OCI-LY1 (cell line): ENCODE results near the gene STAT4.

ENCODE experiments used
- H2AFZ ChIP-seq: fragments of 200-600 bp; sonication (generic), shearing (Covaris generic); 2 replicates; pipeline ENCODE4 v1.6.0; 2014; ENCODE audit warnings: antibody characterized with exemption, mild to moderate bottlenecking, low read length
- H3F3A ChIP-seq: fragments of 200-600 bp; sonication (generic), shearing (Covaris generic); 2 replicates; pipeline ENCODE4 v1.6.0; 2014; ENCODE audit warnings: mild to moderate bottlenecking, antibody characterized with exemption, low read length, moderate library complexity; ENCODE audit not compliant: insufficient read depth
- H3K27ac ChIP-seq: fragments of 200-600 bp; sonication (generic); 2 replicates; pipeline ENCODE4 v1.5.1; 2014; ENCODE audit warnings: low read length, mixed run types, mild to moderate bottlenecking, low read depth; ENCODE audit not compliant: poor library complexity, severe bottlenecking
- H3K27me3 ChIP-seq: fragments of 200-600 bp; sonication (generic); 2 replicates; pipeline ENCODE4 v1.6.0; 2014; ENCODE audit warnings: antibody characterized with exemption, mild to moderate bottlenecking, low read length, moderate library complexity; ENCODE audit not compliant: insufficient read depth
- H3K36me3 ChIP-seq: fragments of 200-600 bp; sonication (generic); 2 replicates; pipeline ENCODE4 v1.6.1; 2014; ENCODE audit warnings: mild to moderate bottlenecking, antibody characterized with exemption, low read length, moderate library complexity, mixed read lengths; ENCODE audit not compliant: insufficient read depth
- H3K4me1 ChIP-seq: fragments of 200-600 bp; sonication (generic); 2 replicates; pipeline ENCODE4 v1.5.1; 2014; ENCODE audit warnings: mild to moderate bottlenecking, low read length, moderate library complexity; ENCODE audit not compliant: insufficient read depth, severe bottlenecking
- H3K4me2 ChIP-seq: fragments of 200-600 bp; sonication (generic), shearing (Covaris generic); 2 replicates; pipeline ENCODE4 v1.6.1; 2014; ENCODE audit warnings: low read length
- H3K4me3 ChIP-seq: fragments of 200-600 bp; sonication (generic); 2 replicates; pipeline ENCODE4 v1.5.1; 2014; ENCODE audit warnings: low read length, low read depth, mild to moderate bottlenecking, mixed read lengths; ENCODE audit not compliant: poor library complexity, severe bottlenecking
- H3K79me2 ChIP-seq: fragments of 200-600 bp; shearing (Covaris generic); 2 replicates; pipeline ENCODE4 v1.6.1; 2016; ENCODE audit warnings: mixed run types, low read length, mixed read lengths; ENCODE audit not compliant: insufficient read depth
- H3K9ac ChIP-seq: fragments of 200-600 bp; sonication (generic), shearing (Covaris generic); 2 replicates; pipeline ENCODE4 v1.6.1; 2014; ENCODE audit warnings: mild to moderate bottlenecking, low read length, mixed read lengths
- H3K9me2 ChIP-seq: fragments of 200-600 bp; sonication (generic), shearing (Covaris generic); 2 replicates; pipeline ENCODE4 v1.6.1; 2014; ENCODE audit warnings: low read depth, mild to moderate bottlenecking, low read length, mixed read lengths
- H3K9me3 ChIP-seq: fragments of 200-600 bp; shearing (Covaris generic); 2 replicates; pipeline ENCODE4 v1.6.1; 2014; ENCODE audit warnings: low read length, mixed read lengths
- H4K20me1 ChIP-seq: fragments of 200-600 bp; sonication (generic), shearing (Covaris generic); 2 replicates; pipeline ENCODE4 v1.6.0; 2016; ENCODE audit warnings: mild to moderate bottlenecking, low read length; ENCODE audit not compliant: insufficient read depth
- CTCF ChIP-seq: fragments of 200-600 bp; sonication (generic), shearing (Covaris generic); IDR thresholded peaks from 2 replicates; pipeline ENCODE4 v1.5.1; 2017; ENCODE audit warnings: mild to moderate bottlenecking, antibody characterized with exemption, low read length, moderate library complexity, mixed read lengths
- EZH2 ChIP-seq: fragments of 200-600 bp; sonication (generic), shearing (Covaris generic); IDR thresholded peaks from 2 replicates; pipeline ENCODE4 v1.8.0; 2017; ENCODE audit warnings: borderline replicate concordance, mixed run types, mild to moderate bottlenecking, antibody characterized with exemption, low read length, moderate library complexity, mixed read lengths

STAT4 gene

GRCh38 chr2:191038741-191039140 is 112.1 kb downstream of the STAT4 start:
- Histone ChIP-seq H3K36me3 (no peaks in the 10 kb centered on the region), H3K4me3 (no peak overlapping the region), H3K27me3 (no peaks in the 10 kb centered on the region), H4K20me1 (no peaks in the 10 kb centered on the region), H3K9me3 (no peaks in the 10 kb centered on the region), H3K79me2 (no peaks in the 10 kb centered on the region), H3K4me2 (no peak overlapping the region), H3K27ac (no peak overlapping the region), H3K4me1 (no peaks in the 10 kb centered on the region), H3K9me2 (no peaks in the 10 kb centered on the region), H3F3A (no peaks in the 10 kb centered on the region), H3K9ac (no peak overlapping the region), H2AFZ (no peak overlapping the region)
- TF ChIP-seq CTCF (no peak), EZH2 (no peak)

- no peak for TF ChIP-seq EZH2
- no peak for TF ChIP-seq CTCF
- Histone ChIP-seq H3K4me3 (no peak overlapping the region), H3K27me3 (no peaks in the 10 kb centered on the region), H3K9me2 (no peaks in the 10 kb centered on the region), H3K36me3 (no peaks in the 10 kb centered on the region), H3F3A (no peaks in the 10 kb centered on the region), H3K4me1 (no peaks in the 10 kb centered on the region), H4K20me1 (no peaks in the 10 kb centered on the region), H3K9me3 (no peaks in the 10 kb centered on the region), H3K27ac (no peak overlapping the region), H3K9ac (no peak overlapping the region), H2AFZ (no peak overlapping the region), H3K79me2 (no peaks in the 10 kb centered on the region), H3K4me2 (no peak overlapping the region)
These were observed 112.5 kb downstream of the STAT4 start for GRCh38 chr2:191038241-191038725.

- Histone ChIP-seq H3K36me3 (no peaks in the 10 kb centered on the region), H3K27ac (no peak overlapping the region), H3K79me2 (no peaks in the 10 kb centered on the region), H3F3A (no peaks in the 10 kb centered on the region), H2AFZ (no peak overlapping the region), H3K27me3 (no peaks in the 10 kb centered on the region), H3K9me2 (no peaks in the 10 kb centered on the region), H3K4me2 (no peak overlapping the region), H3K4me1 (no peaks in the 10 kb centered on the region), H4K20me1 (no peaks in the 10 kb centered on the region), H3K9ac (no peak overlapping the region), H3K9me3 (no peaks in the 10 kb centered on the region), H3K4me3 (no peak overlapping the region)
- TF ChIP-seq EZH2 (no peak), CTCF (no peak)
These were observed 113.4 kb downstream of the STAT4 start for GRCh38 chr2:191037351-191037750.
